Large intestine (tissue), 3 donors: ENCODE data around the gene BSN. TPM values are rescaled to one million over a fixed set of nuclear protein-coding genes. Genes with fewer than 3 reads are reported as not detected.

Experiments
- DNase-seq, 2 donors: peaks; one replicate each; pipeline versions ENCODE4 v3.0.0 to v3.0.0-alpha.2; 2013
- H3K27ac ChIP-seq: one replicate; pipeline ENCODE4 v1.5.1; 2013; ENCODE audit warnings: low read length
- H3K27me3 ChIP-seq: 2 replicates; pipeline ENCODE4 v1.6.1; 2013; ENCODE audit warnings: low read length; ENCODE audit not compliant: control insufficient read depth, insufficient read depth
- H3K36me3 ChIP-seq: 2 replicates; pipeline ENCODE4 v1.6.1; 2013; ENCODE audit warnings: low read length; ENCODE audit not compliant: control insufficient read depth, insufficient read depth
- H3K4me1 ChIP-seq: one replicate; pipeline ENCODE4 v1.6.1; 2013; ENCODE audit warnings: low read length; ENCODE audit not compliant: control insufficient read depth, insufficient read depth
- H3K4me3 ChIP-seq: one replicate; pipeline ENCODE4 v1.5.1; 2013; ENCODE audit warnings: low read length
- H3K9me3 ChIP-seq: one replicate; pipeline ENCODE4 v1.6.1; 2013; ENCODE audit warnings: mild to moderate bottlenecking, low read depth, low read length, moderate library complexity; ENCODE audit not compliant: control insufficient read depth
- WGBS: methylation state at CpG from one replicate; pipeline ENCODE4 v1.1.5; 2013; ENCODE audit warnings: low lambda C conversion rate; ENCODE audit not compliant: insufficient coverage; 5-methylcytosine and 5-hydroxymethylcytosine counted together
- polyA plus RNA-seq: library from polyadenylated mRNA; unstranded; fragments of 120-200 nt; gene quantifications from one replicate; pipeline ENCODE4 v1.2.1, GENCODE V29; 2013

The BSN gene
- polyA plus RNA-seq, 1 donor: 1.3 TPM

DNA sequence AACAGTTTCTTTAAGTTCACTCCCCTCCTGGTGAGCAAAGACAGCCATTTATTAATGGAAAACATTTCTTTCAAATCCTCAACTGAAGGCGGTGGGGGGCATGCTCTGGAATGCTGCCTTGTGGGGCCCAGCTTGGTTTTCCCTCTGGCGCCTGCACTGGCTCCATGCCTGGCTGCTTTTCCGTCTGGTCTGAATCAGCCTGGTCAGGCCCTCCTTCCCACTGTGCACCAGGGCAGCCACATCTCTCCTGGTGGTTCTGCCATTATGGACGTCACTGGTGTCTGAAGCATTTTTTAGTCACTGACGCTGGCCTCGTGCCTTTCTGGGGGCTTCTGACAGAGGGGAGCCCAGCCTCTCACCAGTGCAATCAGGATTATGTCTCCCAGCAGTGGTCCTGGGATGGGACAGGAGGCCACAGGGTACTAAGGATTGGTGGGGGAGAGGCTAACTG is 62.2 kb downstream of the BSN start:
- H3K4me3 ChIP-seq: no peak overlapping the region
- DNase-seq: no peak
- no CpG with 5 or more reads among the region's 6 CpGs for WGBS
- peaks cover 3% of the 10 kb centered on the region for H3K9me3 ChIP-seq
- H3K4me1 ChIP-seq: no peaks in the 10 kb centered on the region
- H3K36me3 ChIP-seq: no peaks in the 10 kb centered on the region
- H3K27me3 ChIP-seq: no peaks in the 10 kb centered on the region
- H3K27ac ChIP-seq: no peak overlapping the region

DNA sequence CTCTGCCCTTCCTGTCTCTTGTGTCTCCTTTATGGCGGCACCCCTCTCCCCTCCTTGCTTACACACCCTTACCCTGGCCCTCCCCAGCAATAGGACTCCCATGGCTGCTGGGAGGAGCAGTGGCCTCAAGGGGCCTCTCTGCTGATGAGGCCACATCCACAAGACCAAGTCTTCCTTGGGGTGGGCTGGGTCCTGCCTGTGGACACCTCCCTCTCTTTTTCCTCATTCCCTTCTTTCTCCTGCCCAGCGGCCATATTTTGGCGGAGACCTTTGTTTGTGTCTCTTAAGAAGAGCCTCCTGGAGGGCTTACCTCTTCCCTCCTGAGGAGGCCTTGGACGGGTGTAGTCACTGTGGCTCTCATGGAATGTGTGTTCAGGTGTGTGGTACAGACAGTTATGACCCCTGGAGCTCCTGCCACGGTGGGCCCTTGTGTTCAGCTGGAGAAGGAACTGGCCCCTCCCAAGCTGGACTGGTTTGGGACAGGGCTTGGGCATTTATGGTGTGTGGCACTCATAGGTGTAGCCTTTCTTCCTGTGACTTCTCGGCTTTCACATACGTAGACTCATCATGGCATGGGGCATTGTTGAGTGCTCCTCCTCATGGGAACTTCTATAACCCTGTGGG is 63.2 kb downstream of the BSN start:
- WGBS: no CpG with 5 or more reads among the region's 7 CpGs
- no peak for DNase-seq

DNA sequence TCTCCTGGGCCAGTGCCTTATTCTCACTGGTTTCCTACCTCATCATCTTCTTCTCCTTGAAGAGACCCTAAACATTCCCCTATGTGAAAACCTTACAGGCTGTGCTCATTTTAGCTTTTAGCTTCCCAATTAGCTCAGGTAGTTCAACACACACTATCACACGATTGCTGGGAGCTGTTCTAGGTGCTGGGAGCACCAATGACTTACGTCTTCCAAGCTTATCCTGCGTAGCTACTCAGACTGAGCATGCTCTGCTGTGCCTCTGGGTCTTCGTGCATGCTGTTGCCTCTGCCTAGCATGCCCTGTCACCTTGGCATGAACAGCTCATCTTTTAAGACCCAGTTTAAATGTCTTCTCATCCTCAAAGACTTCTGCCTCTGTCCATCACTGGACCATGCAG is 64.1 kb downstream of the BSN start:
- no CpG with 5 or more reads among the region's 4 CpGs for WGBS
- H3K4me1 ChIP-seq: no peaks in the 10 kb centered on the region
- no peaks in the 10 kb centered on the region for H3K9me3 ChIP-seq

More for the DNA sequence above, 63.2 kb downstream of the BSN start:
- H3K4me3 ChIP-seq: no peak overlapping the region
- peaks cover 3% of the 10 kb centered on the region for H3K9me3 ChIP-seq
- H3K27me3 ChIP-seq: no peaks in the 10 kb centered on the region
- H3K4me1 ChIP-seq: no peaks in the 10 kb centered on the region
- H3K36me3 ChIP-seq: no peaks in the 10 kb centered on the region
- H3K27ac ChIP-seq: no peak overlapping the region

DNA sequence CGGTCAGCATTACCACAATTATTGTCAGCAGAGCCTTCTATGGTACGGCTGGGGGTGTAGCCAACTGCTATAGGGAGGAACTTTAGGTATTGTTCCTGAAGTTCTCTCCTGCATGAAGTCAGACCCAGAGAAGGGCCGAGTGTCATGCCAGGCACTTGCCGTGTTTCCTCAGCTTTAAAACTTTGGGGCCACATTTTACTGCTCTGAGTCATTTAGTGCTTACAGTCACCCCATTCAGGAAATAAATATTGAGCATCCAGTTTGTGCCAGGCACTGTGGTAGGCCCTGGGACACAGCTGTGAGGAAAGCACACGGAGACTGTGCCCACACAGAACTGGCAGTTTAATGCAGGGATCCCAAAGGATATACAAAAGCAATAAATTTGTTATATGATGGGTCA is 65.4 kb downstream of the BSN start:
- Histone ChIP-seq H3K27me3 (no peaks in the 10 kb centered on the region), H3K9me3 (no peaks in the 10 kb centered on the region), H3K4me1 (no peaks in the 10 kb centered on the region), H3K36me3 (no peaks in the 10 kb centered on the region), H3K27ac (no peak overlapping the region), H3K4me3 (no peak overlapping the region)
- DNase-seq: no peak
- WGBS: 40% methylated on average over 1 of the region's 5 CpGs

More for the DNA sequence above, 64.1 kb downstream of the BSN start:
- H3K4me3 ChIP-seq: no peak overlapping the region
- no peaks in the 10 kb centered on the region for H3K36me3 ChIP-seq
- H3K27ac ChIP-seq: no peak overlapping the region
- no peaks in the 10 kb centered on the region for H3K27me3 ChIP-seq
- DNase-seq: no peak

DNA sequence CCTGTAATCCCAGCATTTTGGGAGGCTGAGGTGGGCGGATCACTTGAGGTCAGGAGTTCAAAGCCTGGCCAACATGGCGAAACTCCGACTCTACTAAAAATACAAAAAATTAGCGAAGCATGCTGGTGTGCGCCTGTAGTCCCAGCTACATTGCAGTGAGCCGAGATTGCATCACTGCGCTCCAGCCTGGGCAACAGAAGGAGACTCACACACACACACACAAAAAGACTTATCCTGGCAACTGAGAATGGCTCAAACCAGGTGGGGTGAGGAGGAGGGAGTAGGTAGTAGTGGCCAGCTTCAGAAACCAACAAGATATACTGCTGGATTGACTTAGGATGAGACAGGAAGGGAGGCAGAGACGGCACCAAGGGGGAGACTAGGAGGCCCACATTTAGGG is 66.5 kb downstream of the BSN start:
- Histone ChIP-seq H3K27ac (no peak overlapping the region), H3K36me3 (no peaks in the 10 kb centered on the region), H3K4me3 (no peak overlapping the region), H3K4me1 (no peaks in the 10 kb centered on the region), H3K27me3 (no peaks in the 10 kb centered on the region), H3K9me3 (no peaks in the 10 kb centered on the region)
- DNase-seq: no peak
- WGBS: 83% methylated on average over 1 of the region's 8 CpGs

DNA sequence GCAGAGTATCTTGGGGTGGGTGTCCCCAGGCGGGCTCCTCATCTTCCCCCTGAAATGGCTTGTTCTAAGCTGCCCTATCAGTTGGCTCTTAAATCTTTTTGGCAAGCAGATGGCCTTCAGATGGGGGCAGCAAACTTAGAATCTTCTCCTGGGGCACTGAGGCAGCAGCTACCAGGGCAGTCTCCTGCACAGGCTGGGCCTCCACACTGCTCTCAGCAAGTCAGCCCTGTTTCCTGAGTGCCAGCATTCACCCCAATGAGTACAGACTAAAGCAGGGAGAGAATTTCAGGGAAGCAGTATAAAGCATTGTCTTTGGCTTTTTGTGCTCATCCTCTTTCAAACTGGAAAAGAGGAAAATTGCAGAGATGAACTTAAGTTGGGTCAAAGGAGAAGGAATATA is 68.8 kb downstream of the BSN start:
- H3K4me3 ChIP-seq: no peak overlapping the region
- no CpG with 5 or more reads among the region's 1 CpG for WGBS
- no peaks in the 10 kb centered on the region for H3K9me3 ChIP-seq
- no peaks in the 10 kb centered on the region for H3K27me3 ChIP-seq
- no peaks in the 10 kb centered on the region for H3K36me3 ChIP-seq
- no peak for DNase-seq
- H3K27ac ChIP-seq: no peak overlapping the region
- H3K4me1 ChIP-seq: no peaks in the 10 kb centered on the region

DNA sequence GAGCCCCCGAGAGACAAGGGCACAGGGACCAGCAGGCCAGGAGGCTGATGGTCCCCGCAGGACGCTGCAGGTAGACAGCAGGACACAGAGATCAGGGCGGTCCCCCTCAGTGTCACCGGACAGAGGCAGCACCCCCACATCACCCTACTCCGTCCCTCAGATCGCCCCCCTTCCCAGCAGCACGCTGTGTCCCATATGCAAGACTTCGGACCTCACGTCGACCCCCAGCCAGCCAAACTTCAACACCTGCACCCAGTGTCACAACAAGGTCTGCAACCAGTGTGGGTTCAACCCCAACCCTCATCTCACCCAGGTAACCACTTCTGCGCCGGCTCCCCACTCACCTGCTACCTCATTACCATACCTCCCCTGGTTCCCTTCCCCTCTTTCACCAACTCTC is 70.8 kb downstream of the BSN start:
- DNase-seq: no peak
- H3K27me3 ChIP-seq: no peaks in the 10 kb centered on the region
- H3K27ac ChIP-seq: no peak overlapping the region
- H3K9me3 ChIP-seq: no peaks in the 10 kb centered on the region
- no peak overlapping the region for H3K4me3 ChIP-seq
- H3K36me3 ChIP-seq: no peaks in the 10 kb centered on the region
- no peaks in the 10 kb centered on the region for H3K4me1 ChIP-seq
- 100% methylated on average over 2 of the region's 13 CpGs for WGBS

DNA sequence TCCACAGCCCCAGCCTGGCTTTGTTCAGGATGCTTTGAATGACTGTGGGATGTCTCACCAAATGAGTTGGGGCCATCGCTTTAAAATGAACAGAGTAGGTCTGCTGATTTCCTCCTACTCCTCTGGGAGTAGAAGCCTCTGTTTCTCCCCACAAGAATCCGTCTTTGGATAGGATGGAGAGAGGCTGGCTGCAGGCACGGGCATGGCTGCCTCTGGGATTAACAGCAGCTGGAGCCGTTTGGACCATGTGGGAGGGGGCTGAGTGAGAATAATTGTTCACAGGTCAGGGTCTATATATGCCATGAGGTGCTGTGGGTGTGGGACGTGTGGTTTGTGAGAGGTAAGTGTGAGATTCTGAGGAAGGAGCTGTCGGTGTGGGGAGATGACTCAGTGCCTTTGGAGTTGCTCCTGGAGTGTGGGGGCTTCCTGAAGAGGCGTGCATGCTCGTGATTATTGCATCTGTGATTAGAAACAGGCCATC is 71.9 kb downstream of the BSN start:
- no peaks in the 10 kb centered on the region for H3K27me3 ChIP-seq
- no peaks in the 10 kb centered on the region for H3K36me3 ChIP-seq
- no CpG with 5 or more reads among the region's 8 CpGs for WGBS
- DNase-seq: no peak
- H3K4me1 ChIP-seq: no peaks in the 10 kb centered on the region
- H3K9me3 ChIP-seq: no peaks in the 10 kb centered on the region
- H3K4me3 ChIP-seq: no peak overlapping the region
- H3K27ac ChIP-seq: no peak overlapping the region

DNA sequence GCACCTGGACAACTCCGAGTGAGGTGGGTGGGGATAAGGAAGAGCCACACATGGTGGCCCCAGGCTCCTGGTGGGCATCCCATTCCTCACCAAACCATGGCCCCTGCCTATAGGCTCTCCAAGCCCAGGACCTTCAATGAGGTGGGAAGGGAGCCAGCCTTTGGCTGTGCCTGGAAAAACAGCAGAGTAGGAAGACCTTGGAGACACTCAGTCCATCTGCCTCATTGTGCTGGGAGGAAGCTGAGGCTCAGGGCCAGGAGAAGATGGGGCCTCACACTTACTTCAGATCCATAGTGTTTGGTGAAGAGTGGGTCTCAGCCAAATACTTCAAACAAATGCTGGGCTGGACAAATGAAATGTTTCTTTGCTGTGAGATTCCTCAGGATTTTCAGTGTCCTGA is 72.5 kb downstream of the BSN start:
- no peaks in the 10 kb centered on the region for H3K9me3 ChIP-seq
- no peak overlapping the region for H3K27ac ChIP-seq
- no CpG with 5 or more reads among the region's 1 CpG for WGBS
- no peaks in the 10 kb centered on the region for H3K27me3 ChIP-seq
- DNase-seq: no peak
- H3K4me1 ChIP-seq: no peaks in the 10 kb centered on the region
- H3K36me3 ChIP-seq: no peaks in the 10 kb centered on the region
- no peak overlapping the region for H3K4me3 ChIP-seq

DNA sequence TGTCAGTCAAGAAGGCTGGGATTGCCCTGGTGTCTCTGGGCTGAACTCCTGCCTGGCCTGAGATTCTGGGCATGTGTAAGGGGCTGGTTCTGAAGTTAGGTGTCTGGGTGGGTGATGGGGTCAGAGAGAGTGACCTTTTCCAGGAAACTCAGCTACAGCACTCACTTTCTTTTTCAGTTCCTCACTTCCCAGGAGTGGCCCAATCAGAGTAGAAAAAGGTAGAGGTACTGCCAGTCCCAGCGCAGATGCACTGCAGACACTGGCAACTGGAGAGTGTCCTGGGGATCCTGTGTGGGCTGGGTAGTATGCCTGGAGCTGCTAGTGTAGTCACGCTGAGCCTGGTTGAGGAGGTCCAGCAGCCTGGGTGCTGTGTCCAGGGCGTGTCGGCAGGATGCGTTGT is 73.4 kb downstream of the BSN start:
- Histone ChIP-seq H3K9me3 (no peaks in the 10 kb centered on the region), H3K4me1 (no peaks in the 10 kb centered on the region), H3K27me3 (no peaks in the 10 kb centered on the region), H3K27ac (no peak overlapping the region), H3K36me3 (no peaks in the 10 kb centered on the region), H3K4me3 (no peak overlapping the region)
- WGBS: no CpG with 5 or more reads among the region's 5 CpGs
- DNase-seq: no peak

DNA sequence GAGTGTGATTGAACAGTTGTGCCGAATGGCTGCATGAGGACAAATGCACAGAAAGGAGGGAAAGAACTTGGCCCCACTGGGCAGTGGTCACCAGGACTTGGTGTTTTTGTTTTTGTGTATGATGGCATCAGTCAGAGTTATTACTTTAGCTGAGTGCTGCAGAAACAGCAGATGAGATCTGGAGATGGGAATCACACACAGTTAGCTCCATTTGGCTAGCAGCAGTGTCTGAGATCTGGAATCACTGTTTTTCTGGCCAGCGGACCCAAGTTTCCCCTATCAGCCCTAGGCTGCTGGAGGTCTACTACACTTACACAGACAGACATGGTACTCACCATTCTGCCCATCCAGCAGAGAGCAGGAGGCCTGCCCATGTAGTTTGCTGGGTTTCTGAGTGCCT is 74.0 kb downstream of the BSN start:
- no peaks in the 10 kb centered on the region for H3K27me3 ChIP-seq
- no CpG with 5 or more reads among the region's 2 CpGs for WGBS
- no peaks in the 10 kb centered on the region for H3K9me3 ChIP-seq
- H3K27ac ChIP-seq: no peak overlapping the region
- H3K4me1 ChIP-seq: no peaks in the 10 kb centered on the region
- H3K4me3 ChIP-seq: no peak overlapping the region
- no peaks in the 10 kb centered on the region for H3K36me3 ChIP-seq
- no peak for DNase-seq
